K562 (cell line): ENCODE data around the gene DAB1. TPM values are rescaled to one million over a fixed set of nuclear protein-coding genes. Genes with fewer than 3 reads are reported as not detected.

Experiments
- ATAC-seq: fragments of 200-7000 bp; cut with Tn5 transposase; 3 replicates; pipeline ENCODE4 v1.9.1; 2020; ENCODE audit warnings: moderate library complexity
- BruUV-seq: library from RNA; stranded (reverse); fragments of 400-500 nt; replicated peaks from 2 replicates; lab custom pipeline; 2021; lab: Mats Ljungman, UMichigan
- CTCF ChIA-PET: fragments of 300-600 bp; formaldehyde crosslinking; extraction: SDS; loops from one replicate; lab custom pipeline; 2021; ENCODE audit warnings: low intra/inter-chr PET ratio; lab: Yijun Ruan, JAX
- POLR2A ChIA-PET: fragments of 300-600, 350-650 bp; sonication (Branson Sonifier 250); formaldehyde crosslinking; extraction: SDS; loops from one replicate; lab custom pipeline; 2021; ENCODE audit warnings: antibody characterized with exemption, inconsistent platforms; lab: Yijun Ruan, JAX
- DNase-seq, 4 experiments: peaks; one replicate each; pipeline versions ENCODE4 v3.0.0 to v3.0.0-alpha.2; 2011 to 2018; ENCODE audit warnings: low spot score in 3 of 4, mixed read lengths in 3 of 4; ENCODE audit errors: extremely low read depth in 1 of 4
- FAIRE-seq: peaks from 2 replicates; lab custom pipeline; 2011; peaks lifted over from hg19 to GRCh38; lab: Jason Lieb, UNC
- H2AFZ ChIP-seq: 2 replicates; pipeline ENCODE4 v1.6.0; 2011; ENCODE audit warnings: low read depth, low read length, control low read depth, inconsistent platforms
- H3K27ac ChIP-seq: fragments of 200-600 bp; 3 replicates; pipeline ENCODE4 v1.8.0; 2011; ENCODE audit warnings: low read depth, mild to moderate bottlenecking, control low read depth, inconsistent platforms, low read length, moderate library complexity, mixed read lengths; ENCODE audit errors: extremely low read depth
- H3K27me3 ChIP-seq, 2 experiments: fragments of 300-600 bp in 1 of 2; 2 replicates in 1 of 2; 3 replicates in 1 of 2; pipeline versions ENCODE4 v1.6.0 to v1.8.0; 2011; ENCODE audit warnings: inconsistent platforms in 2 of 2, low read length in 2 of 2, mild to moderate bottlenecking in 1 of 2, mixed read lengths in 1 of 2, moderate library complexity in 1 of 2; ENCODE audit not compliant: control insufficient read depth in 2 of 2, insufficient read depth in 2 of 2
- H3K36me3 ChIP-seq: fragments of 300-600 bp; 3 replicates; pipeline ENCODE4 v1.8.0; 2011; ENCODE audit warnings: mild to moderate bottlenecking, low read length, inconsistent platforms; ENCODE audit not compliant: control insufficient read depth, insufficient read depth
- H3K4me1 ChIP-seq, 2 experiments: fragments of 200-600 bp in 1 of 2; replicated peaks in 1 of 2; 2 replicates in 1 of 2; 3 replicates in 1 of 2; pipeline versions ENCODE4 v1.5.1 to v1.8.0; 2011; ENCODE audit warnings: inconsistent platforms in 2 of 2, low read length in 2 of 2, mild to moderate bottlenecking in 1 of 2, mixed read lengths in 1 of 2, moderate library complexity in 1 of 2; ENCODE audit not compliant: control insufficient read depth in 2 of 2, insufficient read depth in 2 of 2
- H3K4me2 ChIP-seq: 2 replicates; pipeline ENCODE4 v1.6.1; 2011; ENCODE audit warnings: low read length, control low read depth, inconsistent platforms, mixed read lengths; ENCODE audit not compliant: insufficient read depth
- H3K4me3 ChIP-seq: fragments of 200-600 bp; sonication (generic), shearing (Covaris generic); 2 replicates; pipeline ENCODE4 v1.5.1; 2016; ENCODE audit warnings: control low read depth, inconsistent platforms
- H3K79me2 ChIP-seq: fragments of 200-600 bp; 3 replicates; pipeline ENCODE4 v1.8.0; 2011; ENCODE audit warnings: low read length, inconsistent platforms; ENCODE audit not compliant: control insufficient read depth, insufficient read depth
- H3K9ac ChIP-seq, 2 experiments: 2 replicates each; pipeline versions ENCODE4 v1.6.0 to v1.6.1; 2011; ENCODE audit warnings: low read depth in 2 of 2, low read length in 2 of 2, control low read depth in 1 of 2, inconsistent platforms in 1 of 2, mild to moderate bottlenecking in 1 of 2, mixed read lengths in 1 of 2; ENCODE audit not compliant: insufficient read depth in 1 of 2
- H3K9me1 ChIP-seq: one replicate; pipeline ENCODE4 v1.6.0; 2011; ENCODE audit warnings: inconsistent platforms, mild to moderate bottlenecking, low read length, moderate library complexity; ENCODE audit not compliant: control insufficient read depth, insufficient read depth
- H3K9me3 ChIP-seq: replicated peaks from 2 replicates; pipeline ENCODE4 v1.5.1; 2011; ENCODE audit warnings: low read depth, low read length, inconsistent platforms; ENCODE audit not compliant: control insufficient read depth, insufficient read depth
- H4K20me1 ChIP-seq: replicated peaks from 2 replicates; pipeline ENCODE4 v1.6.1; 2011; ENCODE audit warnings: low read length, inconsistent platforms, mixed read lengths; ENCODE audit not compliant: control insufficient read depth, insufficient read depth
- CHD2 ChIP-seq: IDR thresholded peaks from 2 replicates; pipeline ENCODE4 v1.6.1; 2011; ENCODE audit warnings: low read depth, low read length
- E2F4 ChIP-seq: sonication (generic); formaldehyde crosslinking; IDR thresholded peaks from 2 replicates; pipeline ENCODE4 v1.8.0; 2022; ENCODE audit warnings: mild to moderate bottlenecking, low read depth, missing genetic modification reagents
- HCFC1 ChIP-seq: IDR thresholded peaks from 2 replicates; pipeline ENCODE4 v1.6.1; 2012; ENCODE audit warnings: low read depth, low read length, improper control_type of control experiment
- HDAC1 ChIP-seq, 2 experiments: fragments of 450-650 bp; IDR thresholded peaks; 2 replicates each; pipeline ENCODE4 v1.6.1; 2016 to 2017; ENCODE audit warnings: inconsistent platforms in 1 of 2, mild to moderate bottlenecking in 1 of 2, moderate library complexity in 1 of 2
- KDM1A ChIP-seq, 2 experiments: fragments of 450-650 bp; IDR thresholded peaks; 2 replicates each; pipeline ENCODE4 v1.6.1; 2016; ENCODE audit warnings: mild to moderate bottlenecking in 2 of 2
- MCM2 ChIP-seq: fragments of 450-650 bp; IDR thresholded peaks from 2 replicates; pipeline ENCODE4 v1.6.1; 2017; ENCODE audit warnings: low read depth, mild to moderate bottlenecking
- NR2C1 ChIP-seq, 2 experiments: fragments of 450-650 bp; IDR thresholded peaks; 2 replicates each; pipeline ENCODE4 v1.6.1; 2017; ENCODE audit warnings: mild to moderate bottlenecking in 2 of 2, antibody characterized with exemption in 1 of 2, inconsistent platforms in 1 of 2, missing compliant biosample characterization in 1 of 2, missing genetic modification characterization in 1 of 2
- SAFB ChIP-seq: fragments of 200-400 bp; formaldehyde crosslinking; IDR thresholded peaks from 2 replicates; pipeline ENCODE4 v1.6.1; 2017; ENCODE audit warnings: low read depth, low read length, borderline replicate concordance
- ZBTB11 ChIP-seq, 3 experiments: fragments of 200-800 bp in 1 of 3; fragments of 250-450 bp in 1 of 3; fragments of 450-650 bp in 1 of 3; sonication (Bioruptor Pico) in 1 of 3; sonication (Bioruptor generic) in 1 of 3; formaldehyde crosslinking in 1 of 3; IDR thresholded peaks; 2 replicates each; pipeline versions ENCODE4 v1.6.1 to v1.8.0; 2016 to 2022; ENCODE audit warnings: mild to moderate bottlenecking in 2 of 3, missing genetic modification characterization in 2 of 3, missing compliant biosample characterization in 1 of 3, moderate library complexity in 1 of 3
- WGBS: fragments of 100-300 bp; shearing (Covaris generic); methylation state at CpG from one replicate; pipeline ENCODE4 v1.1.6; 2016; ENCODE audit warnings: low coverage, mixed read lengths; ENCODE audit not compliant: insufficient coverage; ENCODE audit errors: missing lambda C conversion rate; 5-methylcytosine and 5-hydroxymethylcytosine counted together
- in situ Hi-C: fragments of 300-500 bp; cut with MboI; formaldehyde crosslinking; loops from 4 replicates; pipeline ENCODE4 v1.15.0; 2018; ENCODE audit warnings: inconsistent platforms, mixed read lengths
- intact Hi-C: fragments of 100-400 bp; cut with micrococcal nuclease; formaldehyde crosslinking; loops from 2 replicates; pipeline ENCODE4 v1.14.2; 2022
- polyA plus RNA-seq, 8 experiments: library from polyadenylated mRNA; depleted of rRNA in 4 of 8; stranded (reverse) in 5 of 8; unstranded in 3 of 8; fragments of >200 nt; fragmentation: Nextera tagmentation in 2 of 8; fragmentation: Illumina TruSeq in 1 of 8; extraction: Ambion mirVana in 2 of 8; extraction: Trizol in 1 of 8; gene quantifications; 2 replicates each; pipeline versions ENCODE4 v1.2.1 to v1.2.3, GENCODE V29; 2011 to 2014; ENCODE audit warnings: inconsistent platforms in 1 of 8, missing spikeins in 1 of 8
- total RNA-seq, 7 experiments: library from RNA; depleted of rRNA in 6 of 7; stranded (reverse); fragments of >200 nt in 6 of 7; fragmentation: Illumina TruSeq in 2 of 7; extraction: Trizol in 2 of 7; gene quantifications; 2 replicates each; pipeline versions ENCODE4 v1.2.1 to v1.2.3, GENCODE V29; 2011 to 2021; ENCODE audit warnings: low replicate concordance in 1 of 7
- TF ChIP-seq, protein P1 (sequence below): IDR thresholded peaks from 2 replicates; pipeline ENCODE4 v1.6.1; 2012; ENCODE audit warnings: low read depth, low read length, improper control_type of control experiment, borderline replicate concordance
- TF ChIP-seq, protein P2 (sequence below): fragments of 150-350 bp; conservative IDR thresholded peaks from 2 replicates; pipeline ENCODE4 v1.6.1; 2014; ENCODE audit warnings: low read length

Gene DAB1
- total and polyA plus RNA-seq, 9 of the 15 experiments (the other 6 are each of a cell fraction or from before 2014, with no cell fraction given), result not detected

- TF ChIP-seq, protein P1, sequence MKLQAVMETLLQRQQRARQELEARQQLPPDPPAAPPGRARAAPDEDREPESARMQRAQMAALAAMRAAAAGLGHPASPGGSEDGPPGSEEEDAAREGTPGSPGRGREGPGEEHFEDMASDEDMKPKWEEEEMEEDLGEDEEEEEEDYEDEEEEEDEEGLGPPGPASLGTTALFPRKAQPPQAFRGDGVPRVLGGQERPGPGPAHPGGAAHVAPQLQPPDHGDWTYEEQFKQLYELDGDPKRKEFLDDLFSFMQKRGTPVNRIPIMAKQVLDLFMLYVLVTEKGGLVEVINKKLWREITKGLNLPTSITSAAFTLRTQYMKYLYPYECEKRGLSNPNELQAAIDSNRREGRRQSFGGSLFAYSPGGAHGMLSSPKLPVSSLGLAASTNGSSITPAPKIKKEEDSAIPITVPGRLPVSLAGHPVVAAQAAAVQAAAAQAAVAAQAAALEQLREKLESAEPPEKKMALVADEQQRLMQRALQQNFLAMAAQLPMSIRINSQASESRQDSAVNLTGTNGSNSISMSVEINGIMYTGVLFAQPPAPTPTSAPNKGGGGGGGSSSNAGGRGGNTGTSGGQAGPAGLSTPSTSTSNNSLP, result no peak
- TF ChIP-seq MCM2 (no peak), CHD2 (no peak), NR2C1 (IDR thresholded peaks at IDR 0.05) (no peak), NR2C1 (tag; IDR thresholded peaks at IDR 0.05) (no peak), SAFB (no peak)
- TF ChIP-seq, protein P2, sequence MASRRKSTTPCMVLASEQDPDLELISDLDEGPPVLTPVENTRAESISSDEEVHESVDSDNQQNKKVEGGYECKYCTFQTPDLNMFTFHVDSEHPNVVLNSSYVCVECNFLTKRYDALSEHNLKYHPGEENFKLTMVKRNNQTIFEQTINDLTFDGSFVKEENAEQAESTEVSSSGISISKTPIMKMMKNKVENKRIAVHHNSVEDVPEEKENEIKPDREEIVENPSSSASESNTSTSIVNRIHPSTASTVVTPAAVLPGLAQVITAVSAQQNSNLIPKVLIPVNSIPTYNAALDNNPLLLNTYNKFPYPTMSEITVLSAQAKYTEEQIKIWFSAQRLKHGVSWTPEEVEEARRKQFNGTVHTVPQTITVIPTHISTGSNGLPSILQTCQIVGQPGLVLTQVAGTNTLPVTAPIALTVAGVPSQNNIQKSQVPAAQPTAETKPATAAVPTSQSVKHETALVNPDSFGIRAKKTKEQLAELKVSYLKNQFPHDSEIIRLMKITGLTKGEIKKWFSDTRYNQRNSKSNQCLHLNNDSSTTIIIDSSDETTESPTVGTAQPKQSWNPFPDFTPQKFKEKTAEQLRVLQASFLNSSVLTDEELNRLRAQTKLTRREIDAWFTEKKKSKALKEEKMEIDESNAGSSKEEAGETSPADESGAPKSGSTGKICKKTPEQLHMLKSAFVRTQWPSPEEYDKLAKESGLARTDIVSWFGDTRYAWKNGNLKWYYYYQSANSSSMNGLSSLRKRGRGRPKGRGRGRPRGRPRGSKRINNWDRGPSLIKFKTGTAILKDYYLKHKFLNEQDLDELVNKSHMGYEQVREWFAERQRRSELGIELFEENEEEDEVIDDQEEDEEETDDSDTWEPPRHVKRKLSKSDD, result no peak
Measured at GRCh38 chr1:57124170-57124569, 299.7 kb downstream of the DAB1 start (continued).

GRCh38 chr1:57122031-57122430 lies 301.8 kb downstream of the DAB1 start:
- TF ChIP-seq E2F4 (CRISPR knock-in tag) (no peak), HDAC1 (IDR thresholded peaks at IDR 0.05) (no peak), KDM1A (IDR thresholded peaks at IDR 0.05) (no peak), ZBTB11 (CRISPR knock-in tag; IDR thresholded peaks at IDR 0.05) (no peak), HCFC1 (no peak)
- intact Hi-C loops, result no loop called here
- Histone ChIP-seq H3K4me3 (no peak overlapping the region), H3K27ac (no peak overlapping the region), H3K9me1 (no peaks in the 10 kb centered on the region), H2AFZ (no peak overlapping the region), H3K79me2 (no peaks in the 10 kb centered on the region), H3K4me1 (no peaks in the 10 kb centered on the region), H3K27me3 (no peaks in the 10 kb centered on the region), H3K36me3 (no peaks in the 10 kb centered on the region), H4K20me1 (no peaks in the 10 kb centered on the region), H3K4me2 (no peak overlapping the region), H3K9me3 (no peaks in the 10 kb centered on the region), H3K9ac (no peak overlapping the region)
- ChIA-PET CTCF (no interaction called here), POLR2A (no interaction called here)
- FAIRE-seq (no peak), DNase-seq (no peak), ATAC-seq (no peak)
- BruUV-seq, result no TSS peak
- 4% methylated on average over 2 of the region's 2 CpGs for WGBS
- in situ Hi-C loops, result no loop called here
